ENCODE measurements around the gene KBTBD7. TPM values are rescaled to one million over a fixed set of nuclear protein-coding genes. Genes with fewer than 3 reads are reported as not detected.
"Not testable (repeated sequence)": the region's sequence is repeated elsewhere in the genome, so short reads cannot be mapped to it uniquely, and the experiment has no call there.

The KBTBD7 gene
- total RNA-seq, 1 experiment from 2014 or later: 13.3 TPM

GRCh38 chr13:41177616-41178015, 16.8 kb downstream of the KBTBD7 start:
- Histone ChIP-seq H3K27me3 (ENCODE audit: control insufficient read depth, insufficient read depth, low read length) (no peaks in the 10 kb centered on the region), H3K36me3 (replicated peaks; ENCODE audit: control insufficient read depth, insufficient read depth, low read length) (no peaks in the 10 kb centered on the region), H3K4me3 (ENCODE audit: insufficient read depth, low read depth, low read length) (no peak overlapping the region)
- no peak for DNase-seq

DNA sequence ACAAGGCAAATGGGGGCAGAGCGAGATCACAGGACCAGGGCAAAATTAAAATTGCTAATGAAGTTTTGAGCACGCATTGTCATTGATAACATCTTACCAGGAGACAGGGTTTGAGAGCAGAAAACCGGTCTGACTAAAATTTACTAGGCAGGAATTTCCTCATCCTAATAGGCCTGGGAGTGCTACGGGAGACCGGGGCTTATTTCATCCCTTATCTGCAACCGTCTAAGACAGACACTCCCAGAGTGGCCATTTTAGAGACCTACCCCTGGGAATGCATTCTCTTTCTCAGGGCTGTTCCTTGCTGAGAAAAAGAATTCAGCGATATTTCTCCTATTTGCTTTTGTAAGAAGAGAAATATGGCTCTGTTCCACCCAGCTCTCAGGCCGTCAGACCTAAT, 18.8 kb downstream of the KBTBD7 start:
- H3K27me3 ChIP-seq (ENCODE audit: control insufficient read depth, insufficient read depth, low read length); DNase-seq; H3K4me3 ChIP-seq (ENCODE audit: insufficient read depth, low read depth, low read length); H3K36me3 ChIP-seq (replicated peaks; ENCODE audit: control insufficient read depth, insufficient read depth, low read length): not testable (repeated sequence)

GRCh38 chr13:41162151-41162550, 32.2 kb downstream of the KBTBD7 start:
- Histone ChIP-seq H3K27me3 (ENCODE audit: control insufficient read depth, insufficient read depth, low read length) (no peaks in the 10 kb centered on the region), H3K4me3 (ENCODE audit: insufficient read depth, low read depth, low read length) (no peak overlapping the region), H3K36me3 (replicated peaks; ENCODE audit: control insufficient read depth, insufficient read depth, low read length) (no peaks in the 10 kb centered on the region)
- DNase-seq: no peak

GRCh38 chr13:41159174-41159573, 35.2 kb downstream of the KBTBD7 start:
- no peaks in the 10 kb centered on the region for H3K27me3 ChIP-seq (ENCODE audit: control insufficient read depth, insufficient read depth, low read length)
- H3K36me3 ChIP-seq (replicated peaks; ENCODE audit: control insufficient read depth, insufficient read depth, low read length): no peaks in the 10 kb centered on the region
- H3K4me3 ChIP-seq (ENCODE audit: insufficient read depth, low read depth, low read length): no peak overlapping the region
- no peak for DNase-seq

GRCh38 chr13:41157048-41157717, 37.2 kb downstream of the KBTBD7 start:
- no peak for DNase-seq
- no peak overlapping the region for H3K4me3 ChIP-seq (ENCODE audit: insufficient read depth, low read depth, low read length)
- no peaks in the 10 kb centered on the region for H3K27me3 ChIP-seq (ENCODE audit: control insufficient read depth, insufficient read depth, low read length)
- H3K36me3 ChIP-seq (replicated peaks; ENCODE audit: control insufficient read depth, insufficient read depth, low read length): no peaks in the 10 kb centered on the region

- Histone ChIP-seq H3K27me3 (ENCODE audit: control insufficient read depth, insufficient read depth, low read length) (no peaks in the 10 kb centered on the region), H3K4me3 (ENCODE audit: insufficient read depth, low read depth, low read length) (no peak overlapping the region), H3K36me3 (replicated peaks; ENCODE audit: control insufficient read depth, insufficient read depth, low read length) (no peaks in the 10 kb centered on the region)
- DNase-seq: no peak
Measured at GRCh38 chr13:41156620-41157019, 37.7 kb downstream of the KBTBD7 start.

DNA sequence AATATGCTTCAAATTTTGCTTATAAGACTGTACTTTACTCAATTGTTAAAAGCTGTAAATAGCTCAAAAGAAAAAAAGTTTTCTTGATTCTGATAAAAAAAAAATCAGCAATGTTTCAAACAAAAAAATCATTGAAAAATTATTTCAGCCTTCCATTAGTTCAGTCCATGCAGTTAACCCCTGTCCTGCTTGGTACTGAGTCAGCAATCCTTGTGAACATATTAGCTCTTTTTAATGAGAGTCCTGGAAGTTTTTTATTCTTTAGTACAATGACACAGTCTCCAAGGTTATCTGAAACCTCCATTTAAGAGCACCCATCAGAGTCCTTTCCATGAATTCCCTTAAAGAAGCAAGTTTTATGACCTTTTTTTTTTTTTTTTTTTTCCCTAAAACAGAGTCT, 40.3 kb downstream of the KBTBD7 start:
- DNase-seq: no peak
- Histone ChIP-seq H3K27me3 (ENCODE audit: control insufficient read depth, insufficient read depth, low read length) (no peaks in the 10 kb centered on the region), H3K4me3 (ENCODE audit: insufficient read depth, low read depth, low read length) (no peak overlapping the region), H3K36me3 (replicated peaks; ENCODE audit: control insufficient read depth, insufficient read depth, low read length) (no peaks in the 10 kb centered on the region; the same call in 1 of the 2 replicates)

DNA sequence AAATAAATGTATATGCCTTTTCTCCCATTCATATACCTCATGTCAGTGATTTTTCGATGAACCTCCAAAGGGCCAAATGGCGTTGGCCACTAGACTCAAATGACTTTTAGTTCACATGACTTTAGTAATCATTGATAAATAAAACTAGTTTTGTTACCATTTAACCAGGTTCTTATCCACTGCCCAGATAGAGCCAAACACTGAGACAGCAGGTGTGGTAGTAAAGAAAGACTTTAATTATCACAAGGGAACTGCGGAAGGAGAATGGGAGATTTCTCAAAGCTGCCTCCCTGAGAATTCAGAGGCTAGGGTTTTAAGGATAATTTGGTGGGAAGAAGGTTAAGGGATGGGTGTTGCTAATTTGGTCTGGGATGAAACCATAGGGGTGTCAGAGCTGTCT, 42.4 kb downstream of the KBTBD7 start:
- H3K27me3 ChIP-seq (ENCODE audit: control insufficient read depth, insufficient read depth, low read length): no peaks in the 10 kb centered on the region
- DNase-seq: no peak
- H3K36me3 ChIP-seq (replicated peaks; ENCODE audit: control insufficient read depth, insufficient read depth, low read length): no peaks in the 10 kb centered on the region; the same call in 1 of the 2 replicates
- no peak overlapping the region for H3K4me3 ChIP-seq (ENCODE audit: insufficient read depth, low read depth, low read length)

DNA sequence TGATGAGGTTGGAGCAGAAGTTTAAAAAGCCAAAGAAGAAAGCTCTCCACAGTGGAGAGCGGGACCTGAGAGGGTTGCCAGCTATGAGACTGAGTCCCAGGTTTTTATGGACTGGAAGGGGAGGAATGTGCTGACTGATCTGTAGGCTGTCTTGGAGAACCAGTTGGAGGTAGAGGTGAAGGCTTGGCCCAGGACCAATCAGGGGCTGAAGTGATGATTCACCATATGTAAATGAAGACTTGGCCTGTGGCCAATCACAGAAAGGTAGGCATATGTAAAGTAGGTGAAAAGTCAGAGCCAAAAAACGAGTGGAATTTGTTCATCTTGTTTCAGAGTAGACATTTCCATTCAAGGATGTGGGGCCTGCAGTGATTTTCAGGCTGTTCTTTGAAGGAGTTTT, 44.3 kb downstream of the KBTBD7 start:
- DNase-seq: no peak
- H3K27me3 ChIP-seq (ENCODE audit: control insufficient read depth, insufficient read depth, low read length): no peaks in the 10 kb centered on the region
- no peaks in the 10 kb centered on the region; the same call in 1 of the 2 replicates for H3K36me3 ChIP-seq (replicated peaks; ENCODE audit: control insufficient read depth, insufficient read depth, low read length)
- no peak overlapping the region for H3K4me3 ChIP-seq (ENCODE audit: insufficient read depth, low read depth, low read length)

DNA sequence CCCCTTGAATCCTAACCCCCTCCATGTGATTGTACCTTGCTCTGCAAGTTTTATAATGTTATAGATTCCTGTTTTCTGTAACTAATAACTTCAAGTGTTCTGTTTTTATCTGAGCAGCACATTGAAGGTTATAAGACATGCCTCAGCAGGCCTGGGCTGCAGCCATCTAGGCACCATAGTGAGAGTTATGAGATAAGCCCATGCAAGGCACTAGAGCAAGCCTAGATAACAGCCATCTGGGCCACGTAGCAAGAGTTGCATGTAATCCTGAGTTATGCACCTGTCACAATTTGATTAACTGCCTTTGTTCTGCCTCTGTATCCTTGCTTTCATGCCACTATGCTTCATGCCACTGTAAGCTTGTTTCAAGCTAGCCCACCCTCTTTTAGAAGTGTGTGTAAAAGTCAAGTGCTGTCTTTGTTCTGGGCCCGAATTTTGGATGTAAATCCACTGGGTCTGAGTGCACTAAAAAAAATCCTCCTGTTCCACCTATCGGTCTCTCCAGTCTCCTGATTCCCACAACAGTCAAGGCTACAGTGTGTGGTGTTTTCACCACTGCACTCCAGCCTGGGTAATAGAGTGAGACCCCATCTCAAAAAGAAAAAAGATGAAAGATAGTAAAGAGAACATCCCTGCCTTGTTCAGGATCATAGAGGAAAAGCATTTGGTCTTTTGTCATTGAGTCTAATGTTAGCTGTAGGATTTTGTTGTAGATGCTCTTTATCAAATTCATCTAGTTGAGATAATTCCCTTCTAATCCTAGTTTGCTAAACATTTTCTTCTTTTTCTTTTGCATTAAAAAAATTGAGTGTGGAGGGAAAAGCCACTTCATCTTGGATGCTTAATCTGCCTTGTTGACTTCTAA, 45.7 kb downstream of the KBTBD7 start:
- DNase-seq: no peak
- Histone ChIP-seq H3K27me3 (ENCODE audit: control insufficient read depth, insufficient read depth, low read length) (no peaks in the 10 kb centered on the region), H3K36me3 (replicated peaks; ENCODE audit: control insufficient read depth, insufficient read depth, low read length) (no peaks in the 10 kb centered on the region; the same call in 1 of the 2 replicates), H3K4me3 (ENCODE audit: insufficient read depth, low read depth, low read length) (no peak overlapping the region)

GRCh38 chr13:41145136-41145908, 49.0 kb downstream of the KBTBD7 start:
- Histone ChIP-seq H3K36me3 (replicated peaks; ENCODE audit: control insufficient read depth, insufficient read depth, low read length) (no peaks in the 10 kb centered on the region; the same call in 1 of the 2 replicates), H3K27me3 (ENCODE audit: control insufficient read depth, insufficient read depth, low read length) (no peaks in the 10 kb centered on the region), H3K4me3 (ENCODE audit: insufficient read depth, low read depth, low read length) (no peak overlapping the region)
- no peak for DNase-seq

DNA sequence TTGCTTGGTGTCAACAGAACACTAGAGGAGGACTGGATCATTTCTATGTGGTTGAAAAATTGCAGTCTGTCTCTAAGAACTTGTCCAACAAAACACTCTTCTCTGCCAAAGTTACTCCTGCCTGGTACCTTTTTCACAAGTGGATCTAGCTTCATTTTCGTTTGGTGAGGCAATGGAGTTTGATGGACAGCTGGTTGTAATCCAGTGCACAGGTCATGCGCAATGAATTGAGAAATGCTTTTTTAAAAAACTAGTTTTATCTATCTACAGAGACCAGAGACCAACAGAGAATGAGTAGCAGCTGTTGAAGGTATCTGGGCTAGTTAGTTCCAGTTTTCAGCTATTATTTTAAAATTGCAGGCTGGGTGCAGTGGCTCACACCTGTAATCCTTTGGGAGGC, 49.8 kb downstream of the KBTBD7 start:
- no peak for DNase-seq
- Histone ChIP-seq H3K36me3 (replicated peaks; ENCODE audit: control insufficient read depth, insufficient read depth, low read length) (no peaks in the 10 kb centered on the region), H3K27me3 (ENCODE audit: control insufficient read depth, insufficient read depth, low read length) (no peaks in the 10 kb centered on the region), H3K4me3 (ENCODE audit: insufficient read depth, low read depth, low read length) (no peak overlapping the region)
